ENCODE data around the gene VWDE. TPM values are rescaled to one million over a fixed set of nuclear protein-coding genes. Genes with fewer than 3 reads are reported as not detected.
"Not testable (repeated sequence)": the region's sequence is repeated elsewhere in the genome, so short reads cannot be mapped to it uniquely, and the experiment has no call there.

Gene VWDE
- total and polyA plus RNA-seq, 9 donors, result 0.79 to 5.8 (median 2.3) TPM

GRCh38 chr7:12425311-12425710 is 21.6 kb upstream of the VWDE start:
- Histone ChIP-seq H3K27me3 (ENCODE audit: control insufficient read depth, insufficient read depth, low read length) (no peaks in the 10 kb centered on the region), H3K9me3 (replicated peaks; ENCODE audit: control insufficient read depth, low read depth, low read length) (no peaks in the 10 kb centered on the region), H3K4me3 (ENCODE audit: low read length) (no peak overlapping the region), H3K36me3 (ENCODE audit: control insufficient read depth, insufficient read depth, low read length) (no peaks in the 10 kb centered on the region), H3K27ac (ENCODE audit: low read length) (no peak overlapping the region), H3K4me1 (ENCODE audit: control insufficient read depth, insufficient read depth, low read length) (no peaks in the 10 kb centered on the region)
- DNase-seq, result no peak
- WGBS (ENCODE audit: insufficient coverage), result no CpG with 5 or more reads among the region's 1 CpG

GRCh38 chr7:12423997-12424745 is 20.5 kb upstream of the VWDE start:
- WGBS (ENCODE audit: insufficient coverage), result 26% methylated on average over 7 of the region's 12 CpGs

GRCh38 chr7:12423355-12423996 is 19.8 kb upstream of the VWDE start:
- H3K9me3 ChIP-seq (replicated peaks; ENCODE audit: control insufficient read depth, low read depth, low read length), result no peaks in the 10 kb centered on the region
- H3K4me1 ChIP-seq (ENCODE audit: control insufficient read depth, insufficient read depth, low read length), result no peaks in the 10 kb centered on the region
- WGBS (ENCODE audit: insufficient coverage), result 59% methylated on average over 5 of the region's 8 CpGs
- no peak overlapping the region for H3K4me3 ChIP-seq (ENCODE audit: low read length)
- H3K27me3 ChIP-seq (ENCODE audit: control insufficient read depth, insufficient read depth, low read length), result no peaks in the 10 kb centered on the region
- H3K27ac ChIP-seq (ENCODE audit: low read length), result no peak overlapping the region
- no peaks in the 10 kb centered on the region for H3K36me3 ChIP-seq (ENCODE audit: control insufficient read depth, insufficient read depth, low read length)
- no peak for DNase-seq

More at GRCh38 chr7:12423997-12424745, 20.5 kb upstream of the VWDE start:
- no peaks in the 10 kb centered on the region for H3K36me3 ChIP-seq (ENCODE audit: control insufficient read depth, insufficient read depth, low read length)
- H3K9me3 ChIP-seq (replicated peaks; ENCODE audit: control insufficient read depth, low read depth, low read length), result no peaks in the 10 kb centered on the region
- no peaks in the 10 kb centered on the region for H3K27me3 ChIP-seq (ENCODE audit: control insufficient read depth, insufficient read depth, low read length)
- DNase-seq, result no peak
- no peak overlapping the region for H3K27ac ChIP-seq (ENCODE audit: low read length)
- H3K4me1 ChIP-seq (ENCODE audit: control insufficient read depth, insufficient read depth, low read length), result no peaks in the 10 kb centered on the region
- H3K4me3 ChIP-seq (ENCODE audit: low read length), result no peak overlapping the region

GRCh38 chr7:12422554-12423320 is 19.1 kb upstream of the VWDE start:
- WGBS (ENCODE audit: insufficient coverage), result no CpG with 5 or more reads among the region's 4 CpGs
- no peak for DNase-seq
- Histone ChIP-seq H3K36me3 (ENCODE audit: control insufficient read depth, insufficient read depth, low read length) (no peaks in the 10 kb centered on the region), H3K27ac (ENCODE audit: low read length) (no peak overlapping the region), H3K9me3 (replicated peaks; ENCODE audit: control insufficient read depth, low read depth, low read length) (no peaks in the 10 kb centered on the region), H3K4me3 (ENCODE audit: low read length) (no peak overlapping the region), H3K4me1 (ENCODE audit: control insufficient read depth, insufficient read depth, low read length) (no peaks in the 10 kb centered on the region), H3K27me3 (ENCODE audit: control insufficient read depth, insufficient read depth, low read length) (no peaks in the 10 kb centered on the region)

GRCh38 chr7:12418452-12418851 is 14.8 kb upstream of the VWDE start:
- H3K4me1 ChIP-seq (ENCODE audit: control insufficient read depth, insufficient read depth, low read length), result no peaks in the 10 kb centered on the region
- no peak overlapping the region for H3K4me3 ChIP-seq (ENCODE audit: low read length)
- no peak for DNase-seq
- no peaks in the 10 kb centered on the region for H3K27me3 ChIP-seq (ENCODE audit: control insufficient read depth, insufficient read depth, low read length)
- H3K27ac ChIP-seq (ENCODE audit: low read length), result no peak overlapping the region
- no peaks in the 10 kb centered on the region for H3K36me3 ChIP-seq (ENCODE audit: control insufficient read depth, insufficient read depth, low read length)
- no peaks in the 10 kb centered on the region for H3K9me3 ChIP-seq (replicated peaks; ENCODE audit: control insufficient read depth, low read depth, low read length)

- no peaks in the 10 kb centered on the region for H3K36me3 ChIP-seq (ENCODE audit: control insufficient read depth, insufficient read depth, low read length)
- H3K27ac ChIP-seq (ENCODE audit: low read length), result no peak overlapping the region
- no peaks in the 10 kb centered on the region for H3K27me3 ChIP-seq (ENCODE audit: control insufficient read depth, insufficient read depth, low read length)
- no peaks in the 10 kb centered on the region for H3K4me1 ChIP-seq (ENCODE audit: control insufficient read depth, insufficient read depth, low read length)
- H3K9me3 ChIP-seq (replicated peaks; ENCODE audit: control insufficient read depth, low read depth, low read length), result peaks cover 2% of the 10 kb centered on the region
- no peak for DNase-seq
- no peak overlapping the region for H3K4me3 ChIP-seq (ENCODE audit: low read length)
Observed at GRCh38 chr7:12415072-12415471, 11.4 kb upstream of the VWDE start.

- no CpG with 5 or more reads among the region's 1 CpG for WGBS (ENCODE audit: insufficient coverage)
- H3K9me3 ChIP-seq (replicated peaks; ENCODE audit: control insufficient read depth, low read depth, low read length), result peaks cover 2% of the 10 kb centered on the region
- DNase-seq, result no peak
- H3K4me3 ChIP-seq (ENCODE audit: low read length), result no peak overlapping the region
- no peaks in the 10 kb centered on the region for H3K4me1 ChIP-seq (ENCODE audit: control insufficient read depth, insufficient read depth, low read length)
- no peaks in the 10 kb centered on the region for H3K36me3 ChIP-seq (ENCODE audit: control insufficient read depth, insufficient read depth, low read length)
- H3K27me3 ChIP-seq (ENCODE audit: control insufficient read depth, insufficient read depth, low read length), result no peaks in the 10 kb centered on the region
- no peak overlapping the region for H3K27ac ChIP-seq (ENCODE audit: low read length)
Observed at GRCh38 chr7:12412407-12412806, 8.7 kb upstream of the VWDE start.

GRCh38 chr7:12410523-12410922 is 6.9 kb upstream of the VWDE start:
- Histone ChIP-seq H3K4me3 (ENCODE audit: low read length) (no peak overlapping the region), H3K27ac (ENCODE audit: low read length) (no peak overlapping the region), H3K36me3 (ENCODE audit: control insufficient read depth, insufficient read depth, low read length) (no peaks in the 10 kb centered on the region), H3K4me1 (ENCODE audit: control insufficient read depth, insufficient read depth, low read length) (no peaks in the 10 kb centered on the region), H3K9me3 (replicated peaks; ENCODE audit: control insufficient read depth, low read depth, low read length) (peaks cover 2% of the 10 kb centered on the region), H3K27me3 (ENCODE audit: control insufficient read depth, insufficient read depth, low read length) (no peaks in the 10 kb centered on the region)
- no peak for DNase-seq

GRCh38 chr7:12409097-12409711 is 5.5 kb upstream of the VWDE start:
- no peak for DNase-seq
- H3K27me3 ChIP-seq (ENCODE audit: control insufficient read depth, insufficient read depth, low read length), result no peaks in the 10 kb centered on the region
- 73% methylated on average over 3 of the region's 4 CpGs for WGBS (ENCODE audit: insufficient coverage)
- no peaks in the 10 kb centered on the region for H3K36me3 ChIP-seq (ENCODE audit: control insufficient read depth, insufficient read depth, low read length)
- H3K4me1 ChIP-seq (ENCODE audit: control insufficient read depth, insufficient read depth, low read length), result no peaks in the 10 kb centered on the region
- H3K4me3 ChIP-seq (ENCODE audit: low read length), result no peak overlapping the region
- peaks cover 2% of the 10 kb centered on the region for H3K9me3 ChIP-seq (replicated peaks; ENCODE audit: control insufficient read depth, low read depth, low read length)
- H3K27ac ChIP-seq (ENCODE audit: low read length), result no peak overlapping the region

- WGBS (ENCODE audit: insufficient coverage), result no CpG with 5 or more reads among the region's 8 CpGs
- not testable (repeated sequence) for H3K9me3 ChIP-seq (replicated peaks; ENCODE audit: control insufficient read depth, low read depth, low read length); DNase-seq
Observed at GRCh38 chr7:12407652-12408051, 4.0 kb upstream of the VWDE start.

More at GRCh38 chr7:12407652-12408051, 4.0 kb upstream of the VWDE start:
- H3K27me3 ChIP-seq (ENCODE audit: control insufficient read depth, insufficient read depth, low read length), result peaks cover 11% of the 10 kb centered on the region
- H3K36me3 ChIP-seq (ENCODE audit: control insufficient read depth, insufficient read depth, low read length); H3K4me1 ChIP-seq (ENCODE audit: control insufficient read depth, insufficient read depth, low read length); H3K4me3 ChIP-seq (ENCODE audit: low read length); H3K27ac ChIP-seq (ENCODE audit: low read length): not testable (repeated sequence)

Measured in muscle of leg (tissue), 11 donors.